Embryonic facial prominence (tissue), 1 donor: ENCODE data around the gene PLXDC1.
A peak's percentile ranks its signal among the peaks of the same experiment; 100 is the strongest.

Experiments used
- DNase-seq: peaks from one replicate; pipeline ENCODE4 v3.0.0-alpha.2; 2016; ENCODE audit errors: extremely low spot score

The PLXDC1 gene

GRCh38 chr17:39151150-39151942 is at the start of gene PLXDC1:
Gene PLXDC1 (minus strand): TSS chr17:39151637. CDS start chr17:39151437, 200 bp downstream.
- no peak for DNase-seq

GRCh38 chr17:39200957-39201510 is 49.6 kb upstream of the PLXDC1 start:
- DNase-seq, result no peak

GRCh38 chr17:39200070-39200879 is 48.8 kb upstream of the PLXDC1 start, which contains the start of gene RPL19:
Gene RPL19 (plus strand): TSS chr17:39200283. CDS start chr17:39200345, 62 bp downstream.
- no peak for DNase-seq

GRCh38 chr17:39199820-39200069 is 48.3 kb upstream of the PLXDC1 start:
- peak; percentile 95 for DNase-seq

- DNase-seq, result no peak
Observed at GRCh38 chr17:39198186-39198566, 46.7 kb upstream of the PLXDC1 start.

- DNase-seq, result peak; percentile 62
Observed at GRCh38 chr17:39197380-39198185, 46.1 kb upstream of the PLXDC1 start, which contains the start of gene CACNB1. Gene CACNB1 (minus strand): TSS chr17:39197669. CDS start chr17:39197495, 174 bp downstream.

GRCh38 chr17:39196808-39197291 is 45.4 kb upstream of the PLXDC1 start:
- no peak for DNase-seq

- DNase-seq, result no peak
Observed at GRCh38 chr17:39196241-39196807, 44.9 kb upstream of the PLXDC1 start.

- no peak for DNase-seq
Observed at GRCh38 chr17:39195568-39196160, 44.2 kb upstream of the PLXDC1 start.

GRCh38 chr17:39194985-39195524 is 43.6 kb upstream of the PLXDC1 start:
- no peak for DNase-seq

- no peak for DNase-seq
Observed at GRCh38 chr17:39194089-39194984, 42.9 kb upstream of the PLXDC1 start.

- no peak for DNase-seq
Observed at GRCh38 chr17:39193346-39193745, 41.9 kb upstream of the PLXDC1 start.

GRCh38 chr17:39192901-39193300 is 41.5 kb upstream of the PLXDC1 start:
- DNase-seq, result no peak

- no peak for DNase-seq
Observed at GRCh38 chr17:39191750-39192510, 40.5 kb upstream of the PLXDC1 start.

- no peak for DNase-seq
Observed at GRCh38 chr17:39187152-39187830, 35.9 kb upstream of the PLXDC1 start.

GRCh38 chr17:39186481-39187002 is 35.1 kb upstream of the PLXDC1 start:
- DNase-seq, result no peak

- no peak for DNase-seq
Observed at GRCh38 chr17:39183720-39184119, 32.3 kb upstream of the PLXDC1 start.

GRCh38 chr17:39183045-39183444 is 31.6 kb upstream of the PLXDC1 start:
- DNase-seq, result no peak
